Neural cell (in vitro differentiated cells): ENCODE results near the gene MYLK3.

Experiments used
- CTCF ChIP-seq: fragments of 450-650 bp; IDR thresholded peaks from 2 replicates; pipeline ENCODE4 v1.5.1; 2014; ENCODE audit warnings: antibody characterized with exemption, mild to moderate bottlenecking, moderate library complexity; ENCODE audit not compliant: poor library complexity, severe bottlenecking
- EP300 ChIP-seq: fragments of 450-650 bp; conservative IDR thresholded peaks from 2 replicates; pipeline ENCODE4 v1.6.1; 2014; ENCODE audit warnings: antibody characterized with exemption, mild to moderate bottlenecking, moderate library complexity; ENCODE audit not compliant: poor library complexity, severe bottlenecking
- EZH2 ChIP-seq: fragments of 200-600, 300-800 bp; shearing (Covaris generic), sonication (generic); IDR thresholded peaks from 2 replicates; pipeline ENCODE4 v1.6.1; 2014; ENCODE audit warnings: antibody characterized with exemption, low read length, borderline replicate concordance, mild to moderate bottlenecking; ENCODE audit not compliant: insufficient read depth, poor library complexity, severe bottlenecking
- MXI1 ChIP-seq: fragments of 450-650 bp; conservative IDR thresholded peaks from 2 replicates; pipeline ENCODE4 v1.6.1; 2014; ENCODE audit warnings: antibody characterized with exemption, mild to moderate bottlenecking; ENCODE audit not compliant: poor library complexity, severe bottlenecking
- POLR2AphosphoS5 ChIP-seq: IDR thresholded peaks from 2 replicates; pipeline ENCODE4 v1.6.1; 2012
- RAD21 ChIP-seq: fragments of 450-650 bp; conservative IDR thresholded peaks from 2 replicates; pipeline ENCODE4 v1.6.1; 2014; ENCODE audit warnings: antibody characterized with exemption, mild to moderate bottlenecking, moderate library complexity
- REST ChIP-seq: IDR thresholded peaks from 2 replicates; pipeline ENCODE4 v1.6.1; 2012; ENCODE audit warnings: borderline replicate concordance
- SMC3 ChIP-seq: fragments of 450-650 bp; conservative IDR thresholded peaks from 2 replicates; pipeline ENCODE4 v1.6.1; 2014; ENCODE audit warnings: antibody characterized with exemption, mild to moderate bottlenecking, moderate library complexity; ENCODE audit not compliant: poor library complexity
- TAF1 ChIP-seq: IDR thresholded peaks from 2 replicates; pipeline ENCODE4 v1.6.1; 2012; ENCODE audit warnings: low read depth

- TF ChIP-seq CTCF: no peak
- no peak for TF ChIP-seq TAF1
- no peak for TF ChIP-seq EZH2
- no peak for TF ChIP-seq MXI1
- TF ChIP-seq REST: no peak
- TF ChIP-seq EP300: no peak
- TF ChIP-seq POLR2AphosphoS5: no peak
- no peak for TF ChIP-seq RAD21
- TF ChIP-seq SMC3: no peak
Measured at GRCh38 chr16:46686815-46687473, 61.2 kb downstream of the MYLK3 start.
